Stimulated activated CD8-positive, alpha-beta memory T cell treated with anti-CD3 and anti-CD28 coated beads, Interleukin-4, amount 100 ng/mL, for 1 hour (primary cell): Measurements from ENCODE around the gene AGBL4.

Source experiments
- DNase-seq, 2 donors: peaks; one replicate each; pipeline ENCODE4 v3.0.0-alpha.2; 2020; ENCODE audit warnings: low read depth in 2 of 2, low spot score in 1 of 2

AGBL4 gene

DNA sequence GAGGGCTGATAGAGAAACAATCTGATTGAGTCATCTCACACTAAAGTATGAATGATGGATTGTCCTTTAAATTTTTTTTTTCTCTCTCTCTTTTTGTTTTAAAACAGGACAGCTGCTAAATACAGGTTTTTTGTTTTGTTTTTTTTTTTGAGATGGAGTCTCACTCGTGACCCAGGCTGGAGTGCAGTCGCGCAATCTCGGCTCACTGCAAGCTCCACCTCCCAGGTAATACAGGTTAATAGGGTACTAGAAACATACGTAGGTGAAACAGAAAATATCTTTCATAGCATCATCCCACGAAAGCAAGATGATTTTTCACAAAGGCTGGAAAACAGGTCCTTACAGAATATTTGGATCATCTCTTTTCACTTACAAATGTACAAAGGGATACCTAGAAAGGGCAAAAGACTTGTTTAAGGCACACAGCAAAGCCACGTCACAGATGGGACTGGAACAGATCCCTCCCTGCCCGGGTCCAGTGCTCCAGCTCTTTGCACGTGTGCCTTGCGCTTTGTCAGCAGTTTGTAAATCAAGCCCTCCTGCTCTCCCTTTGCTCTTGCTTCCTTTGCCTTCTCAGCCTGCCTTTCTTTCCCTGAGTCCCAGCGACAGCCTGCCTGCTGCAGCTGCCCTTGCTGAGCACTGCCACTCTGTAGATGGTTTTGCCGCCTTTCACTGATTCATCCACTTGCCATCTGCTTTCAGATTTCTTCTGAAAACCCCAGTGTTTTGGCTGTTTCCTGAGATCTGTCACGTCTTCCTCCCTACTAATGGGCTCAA, 1075.8 kb downstream of the AGBL4 start:
- no peak for DNase-seq

DNA sequence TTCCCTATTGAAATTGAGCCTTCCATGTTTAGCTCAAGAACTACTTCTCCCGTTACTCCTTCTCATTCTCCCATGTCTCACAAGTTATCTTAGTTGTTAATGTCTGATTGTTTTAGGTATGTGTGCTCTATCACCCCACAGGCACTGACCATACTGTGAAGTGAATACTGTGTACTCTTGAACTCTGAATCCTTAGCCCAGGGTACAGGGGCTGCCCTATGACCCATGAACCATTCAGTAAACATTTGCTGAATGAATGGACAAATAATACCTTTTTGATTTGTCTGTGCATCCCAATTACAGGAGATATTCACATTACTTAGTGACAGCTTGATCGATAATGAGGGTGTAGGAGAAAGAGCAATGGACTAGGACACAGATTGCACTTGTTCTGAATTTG, 1077.7 kb downstream of the AGBL4 start:
- DNase-seq = no peak

DNA sequence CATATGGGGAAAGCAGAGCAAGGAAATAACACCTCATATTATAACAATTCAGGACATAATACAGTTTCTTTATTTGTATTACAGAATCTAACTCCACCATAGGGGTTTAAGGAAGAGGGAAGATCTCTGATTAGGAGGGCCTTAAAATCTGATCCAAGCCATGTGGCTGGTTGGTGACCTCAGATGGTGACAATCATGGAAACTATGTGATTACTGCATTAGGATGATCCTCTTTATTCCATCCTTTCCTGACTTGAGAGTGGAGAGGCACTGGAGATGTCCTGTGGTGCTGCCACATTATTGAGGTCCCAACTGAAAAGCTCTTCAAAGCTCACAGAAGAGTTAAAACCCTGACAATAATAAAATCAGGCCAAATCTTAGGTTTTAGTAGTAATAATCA, 1078.9 kb downstream of the AGBL4 start:
- no peak for DNase-seq

DNA sequence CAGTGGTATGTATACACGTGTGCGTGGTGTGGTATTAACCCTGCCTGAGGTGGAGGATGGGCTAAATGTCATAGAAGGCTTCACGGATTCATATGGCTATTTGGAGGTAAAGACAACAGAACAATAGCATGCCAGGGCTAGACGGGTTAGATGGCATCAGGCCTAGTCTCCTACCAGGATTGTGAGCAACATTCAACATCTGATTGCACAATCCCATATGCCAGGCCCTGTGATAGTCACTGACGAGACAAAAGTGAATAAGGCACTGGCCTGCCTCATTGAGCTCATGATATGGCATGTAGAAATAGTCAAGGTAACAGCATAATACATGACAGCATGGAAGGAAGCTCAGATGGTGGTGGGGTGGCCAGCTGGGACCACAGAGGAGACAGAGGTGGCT, 1079.9 kb downstream of the AGBL4 start:
- no peak for DNase-seq

DNA sequence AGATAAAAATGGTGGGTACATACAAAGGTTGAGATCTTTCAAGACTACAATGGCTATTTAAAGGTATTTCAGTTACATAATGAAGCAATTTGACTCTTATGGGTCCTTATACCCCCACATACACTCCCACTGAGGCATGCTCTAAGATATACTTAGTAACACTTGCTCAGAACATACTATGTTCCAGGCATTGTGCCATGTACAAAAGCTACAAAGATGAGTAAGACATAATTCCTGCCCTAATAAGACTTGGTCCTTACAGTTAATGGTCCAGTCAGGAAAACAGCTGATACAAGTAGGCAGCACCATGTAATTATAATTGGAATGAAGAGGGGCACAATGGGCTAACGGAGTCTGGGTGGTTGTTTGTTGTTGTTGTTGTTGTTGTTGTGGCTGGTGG, 1080.4 kb downstream of the AGBL4 start:
- no peak for DNase-seq

DNA sequence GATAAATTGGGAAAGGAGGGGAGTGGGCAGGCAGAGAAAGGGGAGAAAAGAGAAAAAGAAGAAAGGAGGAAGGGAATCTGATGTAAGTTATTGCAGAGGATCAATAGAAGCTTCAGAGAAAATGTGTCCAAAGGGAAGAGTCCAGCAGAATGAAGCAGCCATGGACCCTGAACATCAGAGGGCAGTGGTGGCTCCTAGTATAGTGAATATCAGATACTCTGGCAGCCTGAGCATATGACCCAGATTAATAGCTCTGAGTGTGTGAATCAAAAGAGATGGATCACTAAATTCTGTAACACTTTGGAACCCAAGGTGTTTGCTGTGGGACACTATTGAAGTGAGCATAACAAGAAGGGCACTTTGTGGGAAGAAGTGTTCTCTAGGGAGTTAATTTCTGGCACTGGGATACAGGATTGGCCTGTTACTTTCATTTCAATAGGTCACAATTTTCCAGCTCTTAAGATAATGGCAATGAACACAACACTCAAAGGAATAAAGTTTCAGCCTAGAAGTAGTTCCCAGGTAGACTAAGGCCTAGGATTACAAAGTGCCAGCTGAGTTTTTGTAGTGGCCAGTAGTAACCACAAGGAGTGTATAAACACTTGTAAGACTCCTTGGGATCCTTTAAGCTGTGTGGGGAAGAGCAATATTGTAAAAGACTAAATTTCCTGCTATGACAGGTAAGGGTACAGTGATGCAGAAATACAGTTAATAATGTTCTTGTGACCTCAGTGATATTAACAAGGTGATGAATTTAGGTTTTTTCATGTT, 1082.6 kb downstream of the AGBL4 start:
- no peak for DNase-seq

DNA sequence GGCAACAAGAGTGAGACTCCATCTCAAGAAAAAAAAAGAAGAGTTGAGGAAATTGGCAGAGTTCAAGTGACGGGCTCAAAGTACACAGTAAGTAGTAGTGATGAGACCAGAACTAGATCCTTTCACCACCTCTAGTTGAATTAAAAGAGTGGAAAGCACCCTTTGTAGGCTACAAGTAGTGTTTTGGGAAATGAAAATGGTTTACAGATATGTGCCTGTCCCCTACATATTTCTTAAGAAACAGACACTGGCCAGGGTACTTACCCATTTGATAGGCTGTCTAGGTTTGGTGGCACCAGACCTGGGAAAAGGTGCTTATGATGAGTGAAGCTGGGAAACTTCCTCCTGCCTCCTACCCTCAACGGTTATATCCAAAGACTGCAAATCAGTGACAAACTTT, 1083.4 kb downstream of the AGBL4 start:
- no peak for DNase-seq

DNA sequence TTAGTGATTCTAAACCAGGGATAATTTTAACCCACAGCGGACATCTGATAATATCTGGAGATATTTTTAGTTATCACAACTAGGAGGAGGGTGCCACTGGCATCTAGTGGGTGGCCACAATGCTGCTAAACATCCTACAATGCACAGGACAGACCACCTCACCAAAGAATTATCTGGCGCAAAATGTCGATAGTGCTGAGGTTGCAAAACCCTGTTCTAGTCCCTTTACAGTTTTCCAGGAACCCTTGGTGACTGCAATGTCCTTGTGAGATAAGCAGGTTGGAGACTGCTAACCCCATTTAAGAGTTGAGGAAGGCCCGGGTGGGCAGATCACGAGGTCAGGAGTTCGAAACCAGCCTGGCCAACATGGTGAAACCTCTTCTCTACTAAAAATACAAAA, 1083.9 kb downstream of the AGBL4 start:
- no peak for DNase-seq

DNA sequence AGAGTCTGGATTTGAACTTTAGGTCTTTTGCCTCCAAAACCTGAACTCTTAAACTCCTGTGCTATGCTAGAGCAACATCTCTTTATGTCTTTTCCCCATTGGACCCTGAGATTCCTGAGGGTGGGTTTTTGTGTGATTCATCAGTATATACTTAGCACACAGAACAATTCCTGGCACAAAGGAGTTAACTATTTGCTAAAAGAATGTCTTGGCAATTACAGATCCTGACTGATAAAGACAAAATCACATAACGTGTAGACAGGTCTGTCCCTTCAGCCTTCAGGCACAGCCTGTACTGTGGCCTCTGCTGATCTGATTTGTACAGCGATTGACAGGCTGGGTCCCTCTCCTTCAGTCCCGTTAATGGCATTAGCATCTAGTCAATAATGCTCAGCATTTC, 1084.7 kb downstream of the AGBL4 start:
- no peak for DNase-seq

DNA sequence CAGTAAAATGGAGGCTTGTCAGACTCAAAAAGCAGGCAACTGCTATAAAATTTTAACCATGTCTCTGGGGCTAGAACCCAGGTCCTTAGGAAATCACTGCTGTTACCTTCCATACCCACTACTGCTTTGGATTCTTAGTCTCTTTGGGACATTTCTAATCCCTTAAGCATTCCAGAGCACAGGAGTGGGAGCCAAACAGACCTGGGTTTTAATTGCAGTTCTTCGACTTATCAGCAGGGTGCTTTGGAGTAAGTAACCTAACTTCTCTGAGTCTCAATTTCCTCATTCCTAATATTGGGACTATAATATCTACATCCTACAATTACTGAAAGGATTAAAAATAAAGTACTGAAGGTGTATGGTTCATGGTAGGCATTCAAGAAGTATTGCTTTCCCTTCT, 1086.0 kb downstream of the AGBL4 start:
- no peak for DNase-seq

DNA sequence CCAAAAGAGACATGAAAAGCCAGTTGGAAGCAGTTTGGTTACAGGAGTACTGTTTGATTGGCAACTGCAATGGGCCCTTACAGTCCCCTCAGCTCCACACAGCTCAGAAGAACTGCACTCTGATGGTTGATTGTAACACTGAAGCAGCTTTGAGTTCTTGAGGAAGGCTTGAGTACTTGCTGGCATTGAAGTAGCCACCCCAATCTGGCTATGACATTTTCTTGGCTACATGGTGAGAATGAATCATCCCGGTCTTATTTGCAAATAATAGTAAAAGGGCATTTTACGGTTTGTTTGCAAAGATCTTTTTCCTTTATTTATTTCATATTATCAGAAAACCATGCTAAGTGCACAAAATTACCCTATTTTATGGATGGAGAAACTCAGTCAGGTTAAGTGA, 1087.3 kb downstream of the AGBL4 start:
- DNase-seq = no peak

DNA sequence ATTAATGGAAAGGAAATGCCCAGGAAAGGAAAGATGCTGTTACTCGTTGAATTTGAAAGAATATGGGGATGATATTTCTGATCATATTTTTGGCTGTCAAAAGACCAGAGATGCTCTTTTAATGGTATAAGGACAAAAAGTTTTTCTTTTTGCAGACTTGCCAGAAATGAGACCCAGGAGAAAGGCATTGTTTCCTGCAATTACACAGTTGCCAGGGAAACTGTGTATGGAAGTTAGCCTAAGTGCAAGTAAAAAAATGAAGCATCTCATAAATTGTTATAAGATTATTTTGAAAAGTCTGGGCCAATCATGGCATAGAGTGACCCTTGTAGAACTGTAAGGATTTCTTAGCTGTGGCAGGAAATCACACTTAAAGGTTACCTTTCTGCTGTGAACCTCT, 1091.4 kb downstream of the AGBL4 start:
- no peak for DNase-seq

DNA sequence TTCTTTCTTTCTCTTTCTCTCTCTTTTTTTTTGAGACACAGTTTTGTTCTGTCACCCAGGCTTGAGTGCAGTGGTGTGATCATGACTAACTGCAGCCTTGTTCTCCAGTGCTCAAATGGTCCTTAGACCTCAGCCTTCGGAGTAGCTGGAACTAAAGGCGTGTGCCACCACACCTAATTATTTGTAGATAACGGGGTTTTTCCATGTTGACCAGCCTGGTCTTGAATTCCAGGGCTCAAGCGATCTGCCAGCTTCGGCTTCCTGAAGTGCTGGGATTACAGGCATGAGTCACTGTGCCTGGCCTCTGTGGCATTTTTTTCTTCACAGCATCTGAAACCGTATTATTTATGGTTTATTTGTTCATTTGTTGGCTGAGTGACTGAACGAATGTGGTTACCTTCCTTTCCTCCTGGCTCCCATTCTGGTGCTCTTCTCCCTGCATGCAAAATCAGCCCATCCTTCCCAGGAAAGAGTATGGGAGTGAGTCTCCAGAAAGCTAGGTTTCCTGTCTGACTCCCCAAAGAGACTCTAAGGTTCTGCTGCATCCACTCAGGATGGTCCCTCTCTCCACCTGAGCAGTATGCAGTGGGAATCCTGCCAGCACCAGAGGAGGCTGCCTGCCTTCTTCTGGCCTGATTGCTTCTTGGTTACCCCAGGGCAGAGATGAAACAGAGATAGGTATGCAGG, 1092.1 kb downstream of the AGBL4 start:
- DNase-seq = no peak

DNA sequence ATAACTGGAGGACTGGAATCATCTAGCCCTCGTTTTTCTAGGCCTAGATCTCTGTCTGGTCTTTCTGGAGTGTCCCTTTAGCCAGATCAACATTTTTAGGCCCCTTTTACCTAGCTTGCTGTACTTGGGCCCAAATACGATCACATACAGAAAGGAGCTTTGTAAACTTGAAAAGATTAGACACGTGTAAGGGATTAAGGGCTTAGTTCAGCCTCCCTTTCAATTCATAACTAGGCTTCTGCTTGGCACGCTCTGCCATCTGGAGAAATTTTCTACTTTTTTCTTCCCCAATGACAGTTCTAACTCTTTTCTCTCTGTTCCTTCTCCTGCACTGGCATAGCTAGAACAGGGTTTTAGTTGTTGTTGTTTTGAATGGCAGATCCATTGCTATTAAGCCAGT, 1093.7 kb downstream of the AGBL4 start:
- DNase-seq = no peak

DNA sequence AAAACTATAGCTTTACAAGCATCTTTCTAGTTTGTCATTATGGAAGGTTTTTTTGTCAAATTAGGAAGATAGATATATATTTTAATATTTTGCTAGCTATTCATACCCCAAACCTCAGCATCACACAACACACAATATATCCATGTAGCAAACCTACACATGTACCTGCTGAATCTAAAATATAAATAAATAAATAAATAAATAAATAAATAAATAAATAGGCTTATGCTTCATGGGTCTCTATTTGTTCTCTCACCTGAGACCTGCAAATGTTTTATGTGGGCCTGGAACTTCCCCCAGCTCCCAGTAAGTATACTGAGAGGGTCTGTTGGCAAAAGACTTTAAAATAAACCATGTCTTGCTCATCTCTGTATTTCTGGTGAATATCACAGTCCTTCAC, 1099.7 kb downstream of the AGBL4 start:
- no peak for DNase-seq

DNA sequence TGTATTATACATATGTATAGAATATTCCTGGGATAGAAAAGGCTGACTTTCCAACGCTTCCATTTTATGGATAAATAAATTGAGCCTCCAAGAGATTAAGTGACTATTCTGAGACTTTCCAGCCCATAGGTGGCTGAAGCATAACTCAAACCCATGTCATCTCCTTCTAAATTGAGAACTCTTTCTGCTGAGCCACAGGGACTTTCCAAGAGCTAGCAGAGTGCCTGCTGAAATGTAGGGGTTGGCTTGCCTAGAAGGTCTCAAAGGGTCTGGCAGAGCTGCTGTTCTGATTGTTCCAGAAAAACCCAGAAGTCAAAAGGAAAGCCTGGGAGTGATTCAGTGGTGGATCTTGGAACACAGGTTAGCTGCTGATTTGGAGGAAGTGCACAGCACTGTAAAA, 1100.6 kb downstream of the AGBL4 start:
- no peak for DNase-seq

DNA sequence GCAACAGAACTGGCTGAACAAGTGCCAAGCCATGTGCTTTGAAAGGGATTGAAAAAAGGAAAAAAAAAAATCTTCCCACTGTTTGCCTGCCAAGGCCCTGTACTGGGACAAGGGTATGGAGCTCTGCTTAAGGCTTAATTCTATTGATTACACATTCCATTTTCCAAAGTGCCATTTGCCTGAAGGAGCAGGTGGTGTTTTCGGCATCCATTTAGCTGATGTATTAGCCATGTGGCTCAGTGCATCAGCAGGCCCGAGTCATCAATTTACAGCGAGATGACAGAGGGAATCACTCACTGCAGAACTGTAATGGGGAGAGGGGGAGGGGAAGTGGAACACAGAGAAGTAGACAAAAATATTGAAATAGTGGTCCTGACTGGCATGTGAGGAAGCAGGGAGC, 1102.9 kb downstream of the AGBL4 start:
- no peak for DNase-seq

DNA sequence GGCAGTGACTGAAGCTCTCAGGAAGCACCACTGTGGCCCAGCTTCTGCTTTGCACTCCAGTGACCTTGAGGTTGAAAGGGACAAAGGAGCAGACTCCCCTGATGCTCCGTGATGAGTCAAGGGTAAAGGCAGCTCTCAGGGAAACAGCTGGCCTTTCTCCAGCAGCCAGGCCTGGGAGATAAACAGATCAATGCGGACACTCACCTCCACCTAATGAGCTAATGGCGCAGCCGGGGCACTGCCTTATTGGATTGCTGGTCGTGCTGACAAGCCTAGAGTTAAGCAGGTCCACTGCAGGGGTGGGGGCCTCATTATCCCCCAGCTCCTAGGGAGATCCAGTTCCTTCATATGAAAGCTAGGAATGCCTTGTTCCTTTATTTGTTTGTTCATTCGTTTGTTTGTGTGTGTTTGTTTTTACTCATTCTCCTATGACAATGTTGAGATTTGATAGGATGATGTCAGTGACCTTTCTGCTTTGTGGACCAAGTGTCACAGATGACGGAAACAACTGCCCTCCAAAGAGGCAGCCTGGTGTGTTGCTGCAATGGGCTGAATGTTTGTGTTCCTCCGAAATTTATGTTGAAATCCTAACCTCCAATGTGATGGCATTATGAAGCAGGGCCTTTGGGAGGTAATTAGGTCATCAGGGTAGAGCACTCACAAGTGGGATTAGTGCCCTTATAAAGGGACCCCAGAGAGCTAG, 1105.7 kb downstream of the AGBL4 start:
- DNase-seq = no peak

DNA sequence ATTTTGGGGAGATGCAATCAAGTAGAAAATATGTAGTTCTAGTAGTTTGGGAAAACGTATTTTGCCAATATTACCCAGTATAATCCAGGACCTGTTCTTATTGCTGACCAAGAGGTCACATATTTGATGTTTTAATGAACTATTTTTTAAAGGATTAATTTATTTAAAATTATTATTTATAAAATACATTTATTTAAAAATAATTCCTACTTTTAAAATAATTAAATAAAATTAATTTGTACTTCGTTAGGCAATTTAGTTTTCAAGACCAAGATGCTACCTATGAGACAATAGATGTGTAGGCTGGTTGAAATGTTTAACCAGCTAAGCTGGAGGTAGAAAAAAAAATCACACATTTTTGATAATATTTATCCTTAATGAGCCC, 1106.7 kb downstream of the AGBL4 start:
- DNase-seq = no peak

DNA sequence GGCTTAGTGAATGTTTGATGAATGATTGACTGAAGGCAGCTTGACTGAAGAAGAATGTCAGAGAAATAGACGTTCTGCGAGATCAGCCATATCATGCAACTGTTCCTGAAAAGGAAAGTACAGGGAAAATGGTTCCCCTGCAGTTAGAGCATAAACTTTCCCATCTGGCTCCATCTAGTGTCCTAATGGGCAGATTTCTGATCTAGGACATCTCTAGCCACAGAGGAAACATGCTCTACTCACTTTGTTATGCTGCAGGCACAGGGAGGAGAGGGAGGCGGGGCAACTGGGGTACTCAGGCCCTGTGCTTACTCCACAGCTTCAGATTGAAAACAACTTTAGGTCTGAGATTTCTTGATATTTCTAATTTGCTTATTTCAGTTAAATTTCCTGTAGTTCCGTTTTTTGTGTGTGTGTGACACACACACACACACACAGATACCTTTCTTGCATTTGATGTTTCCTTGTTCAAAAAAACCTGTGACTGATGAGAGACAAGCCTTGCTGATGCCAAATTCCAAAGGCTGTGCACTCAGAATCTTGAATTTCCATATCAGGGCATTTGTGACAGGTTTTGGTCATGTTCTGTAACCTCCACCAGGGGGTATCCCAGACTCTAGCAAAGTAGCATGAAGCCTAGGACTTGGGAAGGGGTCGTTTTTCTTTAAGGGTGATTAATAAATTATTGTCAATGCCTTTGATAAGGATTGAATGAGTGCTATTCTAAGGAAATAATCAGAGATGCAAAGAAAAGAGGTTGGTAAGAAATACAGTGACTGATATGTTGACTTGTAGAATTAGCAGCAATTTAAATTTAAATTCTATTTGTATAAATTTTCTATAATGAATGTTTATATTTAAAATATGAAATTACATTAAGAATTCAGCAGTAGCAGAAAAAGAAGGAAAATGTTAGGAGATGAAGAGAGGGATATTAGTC, 1107.4 kb downstream of the AGBL4 start:
- DNase-seq = no peak

DNA sequence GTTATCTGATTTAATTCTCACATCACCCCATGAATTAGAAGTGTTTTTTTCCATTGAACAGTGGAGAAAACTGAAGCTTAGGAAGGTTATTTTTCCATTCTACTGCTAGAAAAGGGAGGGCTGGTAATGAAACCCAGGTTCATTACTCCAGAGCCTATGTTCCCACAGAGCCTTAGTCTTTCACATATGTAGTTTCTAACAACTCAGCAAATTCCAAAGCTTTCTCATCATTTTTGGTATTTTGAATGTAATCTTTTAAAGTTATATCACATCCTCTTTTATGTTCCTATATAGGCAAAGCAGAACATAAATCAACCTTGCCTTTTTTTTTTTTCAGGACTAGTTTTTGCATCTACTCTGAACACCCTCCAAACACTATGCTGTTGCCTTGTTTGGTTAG, 1115.1 kb downstream of the AGBL4 start:
- no peak for DNase-seq
